Ramos (cell line): ENCODE measurements around the gene DYRK1A.
"Not testable (repeated sequence)": the region's sequence is repeated elsewhere in the genome, so short reads cannot be mapped to it uniquely, and the experiment has no call there.

Experiments
- in situ Hi-C: fragments of 300-500 bp; cut with MboI; formaldehyde crosslinking; loops from one replicate; pipeline ENCODE4 v1.14.3; 2022; ENCODE audit warnings: low sequenced_read_pairs; ENCODE audit not compliant: unreplicated experiment

Gene DYRK1A

GRCh38 chr21:37516998-37517397, 150.4 kb downstream of the DYRK1A start:
- in situ Hi-C loops, result no loop called here

GRCh38 chr21:37520801-37521200, 154.2 kb downstream of the DYRK1A start:
- in situ Hi-C loops, result no loop called here

GRCh38 chr21:37521658-37522057, 155.1 kb downstream of the DYRK1A start:
- in situ Hi-C loops, result no loop called here

GRCh38 chr21:37522641-37523295, 156.2 kb downstream of the DYRK1A start:
- in situ Hi-C loops, result no loop called here

GRCh38 chr21:37524944-37525343, 158.4 kb downstream of the DYRK1A start:
- in situ Hi-C loops, result not testable (repeated sequence)

GRCh38 chr21:37525810-37526209, 159.2 kb downstream of the DYRK1A start:
- in situ Hi-C loops, result no loop called here

GRCh38 chr21:37527103-37527502, 160.5 kb downstream of the DYRK1A start:
- in situ Hi-C loops, result no loop called here

- in situ Hi-C loops, result no loop called here
These were observed 161.1 kb downstream of the DYRK1A start for GRCh38 chr21:37527716-37528115.

- in situ Hi-C loops, result no loop called here
These were observed 161.8 kb downstream of the DYRK1A start for GRCh38 chr21:37528150-37528937.

GRCh38 chr21:37529649-37530048, 163.1 kb downstream of the DYRK1A start:
- in situ Hi-C loops, result no loop called here

GRCh38 chr21:37530901-37531351, 164.4 kb downstream of the DYRK1A start:
- in situ Hi-C loops, result no loop called here

- in situ Hi-C loops, result no loop called here
These were observed 164.9 kb downstream of the DYRK1A start for GRCh38 chr21:37531431-37531932.

GRCh38 chr21:37532868-37533780, 166.6 kb downstream of the DYRK1A start:
- in situ Hi-C loops, result no loop called here

GRCh38 chr21:37534431-37534830, 167.9 kb downstream of the DYRK1A start:
- in situ Hi-C loops, result no loop called here

GRCh38 chr21:37535130-37535529, 168.6 kb downstream of the DYRK1A start:
- in situ Hi-C loops, result no loop called here

GRCh38 chr21:37535672-37536071, 169.1 kb downstream of the DYRK1A start:
- in situ Hi-C loops, result no loop called here

GRCh38 chr21:37536616-37537278, 170.2 kb downstream of the DYRK1A start:
- in situ Hi-C loops, result no loop called here

GRCh38 chr21:37537391-37537996, 170.9 kb downstream of the DYRK1A start:
- in situ Hi-C loops, result no loop called here

GRCh38 chr21:37538971-37539590, 172.5 kb downstream of the DYRK1A start:
- in situ Hi-C loops, result no loop called here
